HCT116 (cell line): ENCODE results near the gene CCBE1.

Experiments used
- CEBPB ChIP-seq: IDR thresholded peaks from 2 replicates; pipeline ENCODE4 v1.6.1; 2012; ENCODE audit warnings: low read depth
- CTCF ChIP-seq, 3 experiments: fragments of 200-600 bp in 1 of 3; sonication (generic) in 1 of 3; IDR thresholded peaks in 2 of 3; conservative IDR thresholded peaks in 1 of 3; 2 replicates each; pipeline ENCODE4 v1.5.1; 2012 to 2017; ENCODE audit warnings: low read depth in 2 of 3, low read length in 2 of 3, antibody characterized with exemption in 1 of 3, borderline replicate concordance in 1 of 3, control low read depth in 1 of 3, mild to moderate bottlenecking in 1 of 3, mixed read lengths in 1 of 3, mixed run types in 1 of 3, moderate library complexity in 1 of 3; ENCODE audit not compliant: insufficient read depth in 1 of 3
- EZH2 ChIP-seq: fragments of 200-600 bp; sonication (generic); IDR thresholded peaks from 2 replicates; pipeline ENCODE4 v1.6.1; 2017; ENCODE audit warnings: antibody characterized with exemption, mixed run types
- FOSL1 ChIP-seq: IDR thresholded peaks from 2 replicates; pipeline ENCODE4 v1.6.1; 2012; ENCODE audit warnings: low read depth
- MAX ChIP-seq: IDR thresholded peaks from 2 replicates; pipeline ENCODE4 v1.6.1; 2012
- POLR2A ChIP-seq: IDR thresholded peaks from 2 replicates; pipeline ENCODE4 v1.7.0; 2011; ENCODE audit warnings: borderline replicate concordance; ENCODE audit not compliant: insufficient read depth, insufficient read length; ENCODE audit errors: extremely low read depth
- POLR2AphosphoS5 ChIP-seq: IDR thresholded peaks from 2 replicates; pipeline ENCODE4 v1.6.1; 2011; ENCODE audit warnings: mild to moderate bottlenecking, low read depth, low read length, moderate library complexity
- RAD21 ChIP-seq: IDR thresholded peaks from 2 replicates; pipeline ENCODE4 v1.6.1; 2012; ENCODE audit warnings: low read depth, mild to moderate bottlenecking
- SP1 ChIP-seq: IDR thresholded peaks from 2 replicates; pipeline ENCODE4 v1.6.1; 2012; ENCODE audit warnings: low read depth
- YY1 ChIP-seq: IDR thresholded peaks from 2 replicates; pipeline ENCODE4 v1.6.1; 2011; ENCODE audit warnings: low read length, low read depth, moderate library complexity, mild to moderate bottlenecking; ENCODE audit not compliant: insufficient replicate concordance; ENCODE audit errors: extremely low read depth
- ZBTB33 ChIP-seq: IDR thresholded peaks from 2 replicates; pipeline ENCODE4 v1.6.1; 2011; ENCODE audit warnings: mild to moderate bottlenecking, low read length, moderate library complexity; ENCODE audit not compliant: insufficient replicate concordance; ENCODE audit errors: extremely low read depth
- ZNF274 ChIP-seq: fragments of 200-500 bp; sonication (Bioruptor generic); IDR thresholded peaks from 2 replicates; pipeline ENCODE4 v1.6.1; 2014; ENCODE audit warnings: mild to moderate bottlenecking, low read depth, low read length, inconsistent platforms

GRCh38 chr18:59448546-59448945 is 248.7 kb downstream of the CCBE1 start:
- TF ChIP-seq ZNF274 (no peak), YY1 (no peak), POLR2A (no peak), POLR2AphosphoS5 (no peak), CEBPB (no peak), CTCF (IDR thresholded peaks at IDR 0.05 in 2 of 3, conservative IDR thresholded peaks at IDR 0.05 in 1 of 3; ENCODE audit: borderline replicate concordance in 1 of 3, insufficient read depth in 1 of 3, low read depth in 2 of 3, low read length in 2 of 3) (no peak), EZH2 (no peak), ZBTB33 (no peak), FOSL1 (no peak), SP1 (no peak), MAX (no peak), RAD21 (no peak)
